OCI-LY7 (cell line): ENCODE measurements around the gene INS. TPM values are rescaled to one million over a fixed set of nuclear protein-coding genes. Genes with fewer than 3 reads are reported as not detected.

Source experiments
- BruUV-seq: library from RNA; stranded (reverse); fragments of 400-500 nt; replicated peaks from 2 replicates; lab custom pipeline; 2021; lab: Mats Ljungman, UMichigan
- CTCF ChIA-PET: fragments of 300-600 bp; sonication (Branson Sonifier 250); formaldehyde crosslinking; loops from one replicate; lab custom pipeline; 2022; ENCODE audit warnings: antibody characterized with exemption; ENCODE audit not compliant: unreplicated experiment; lab: Charles Lee
- POLR2A ChIA-PET: fragments of 300-600 bp; sonication (Branson Sonifier 250); formaldehyde crosslinking; loops from one replicate; lab custom pipeline; 2022; ENCODE audit warnings: antibody characterized with exemption; lab: Charles Lee
- DNase-seq: peaks from one replicate; pipeline ENCODE4 v3.0.0-alpha.2; 2015; ENCODE audit warnings: low spot score
- H2AFZ ChIP-seq: fragments of 200-600 bp; sonication (generic), shearing (Covaris generic); 2 replicates; pipeline ENCODE4 v1.6.1; 2014; ENCODE audit warnings: mild to moderate bottlenecking, antibody characterized with exemption, low read length, moderate library complexity
- H3K27ac ChIP-seq: fragments of 200-600 bp; sonication (generic); 2 replicates; pipeline ENCODE4 v1.5.1; 2014; ENCODE audit warnings: mixed run types, low read depth, mild to moderate bottlenecking, moderate library complexity, low read length, inconsistent platforms; ENCODE audit not compliant: poor library complexity, severe bottlenecking
- H3K36me3 ChIP-seq: fragments of 200-600 bp; sonication (generic); 2 replicates; pipeline ENCODE4 v1.6.1; 2014; ENCODE audit warnings: mild to moderate bottlenecking, antibody characterized with exemption, low read length, moderate library complexity, mixed read lengths; ENCODE audit not compliant: insufficient read depth
- H3K4me1 ChIP-seq: fragments of 200-600 bp; sonication (generic); 2 replicates; pipeline ENCODE4 v1.5.1; 2014; ENCODE audit warnings: mild to moderate bottlenecking, low read length; ENCODE audit not compliant: insufficient read depth, poor library complexity, severe bottlenecking
- H3K4me2 ChIP-seq: fragments of 200-600 bp; sonication (generic); 2 replicates; pipeline ENCODE4 v1.6.1; 2014; ENCODE audit warnings: mild to moderate bottlenecking, low read length
- H3K4me3 ChIP-seq: fragments of 200-600 bp; sonication (generic); 2 replicates; pipeline ENCODE4 v1.5.1; 2014; ENCODE audit warnings: mild to moderate bottlenecking, low read depth, low read length; ENCODE audit not compliant: poor library complexity, severe bottlenecking
- H3K79me2 ChIP-seq: fragments of 200-600 bp; sonication (generic); 2 replicates; pipeline ENCODE4 v1.6.1; 2016; ENCODE audit warnings: low read depth, mild to moderate bottlenecking, low read length, moderate library complexity, mixed read lengths; ENCODE audit not compliant: insufficient read depth
- H3K9me2 ChIP-seq: fragments of 200-600 bp; sonication (generic); 2 replicates; pipeline ENCODE4 v1.6.1; 2016; ENCODE audit warnings: mild to moderate bottlenecking, low read length, mixed read lengths; ENCODE audit not compliant: insufficient read depth
- H3K9me3 ChIP-seq: fragments of 200-600 bp; sonication (generic); 2 replicates; pipeline ENCODE4 v1.6.1; 2014; ENCODE audit warnings: mild to moderate bottlenecking, mixed run types, low read length, mixed read lengths
- H4K20me1 ChIP-seq: fragments of 200-600 bp; sonication (generic); 2 replicates; pipeline ENCODE4 v1.6.1; 2014; ENCODE audit warnings: mild to moderate bottlenecking, antibody characterized with exemption, low read length, moderate library complexity, mixed read lengths; ENCODE audit not compliant: insufficient read depth
- EZH2phosphoT487 ChIP-seq: fragments of 200-600 bp; sonication (generic); IDR thresholded peaks from 2 replicates; pipeline ENCODE4 v1.6.1; 2018; ENCODE audit warnings: low read depth, borderline replicate concordance, mild to moderate bottlenecking, mixed run types, antibody characterized with exemption, low read length, moderate library complexity, mixed read lengths
- intact Hi-C: fragments of 100-400 bp; cut with micrococcal nuclease; formaldehyde crosslinking; loops from one replicate; pipeline ENCODE4 v1.10.0; 2022; ENCODE audit not compliant: unreplicated experiment
- total RNA-seq, 2 experiments: library from RNA; depleted of rRNA in 1 of 2; stranded (reverse); fragments of >200 nt in 1 of 2; shearing (Covaris generic) in 1 of 2; gene quantifications; 2 replicates each; pipeline ENCODE4 v1.2.3, GENCODE V29; 2014 to 2022
- TF ChIP-seq, protein P1 (sequence below): fragments of 200-600 bp; sonication (generic); conservative IDR thresholded peaks from 2 replicates; pipeline ENCODE4 v1.5.1; 2014; ENCODE audit warnings: mild to moderate bottlenecking, antibody characterized with exemption, low read length, moderate library complexity, mixed read lengths

INS gene
- total RNA-seq, 2 experiments from 2014 or later: not detected

DNA sequence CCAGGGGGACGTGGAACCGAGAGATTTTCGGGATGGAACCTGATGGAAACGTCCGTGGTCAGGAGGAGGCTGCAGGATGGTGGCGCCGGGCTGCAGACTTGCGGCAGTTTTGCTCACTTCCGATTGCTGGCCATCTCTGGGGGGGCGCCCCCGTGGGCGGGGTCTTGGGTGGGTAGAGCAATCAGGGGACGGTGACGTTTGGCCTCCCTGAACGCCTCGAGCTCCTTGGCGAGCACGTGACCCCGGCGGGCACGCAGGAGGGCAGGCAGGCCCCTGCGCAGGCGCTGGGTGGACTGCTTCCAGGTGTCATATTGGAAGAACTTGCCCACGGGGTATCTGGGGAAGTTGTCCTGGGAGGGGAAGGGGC, 28.2 kb downstream of the INS start:
- intact Hi-C loops: no loop called here
- TF ChIP-seq EZH2phosphoT487: no peak
- TF ChIP-seq, protein P1, sequence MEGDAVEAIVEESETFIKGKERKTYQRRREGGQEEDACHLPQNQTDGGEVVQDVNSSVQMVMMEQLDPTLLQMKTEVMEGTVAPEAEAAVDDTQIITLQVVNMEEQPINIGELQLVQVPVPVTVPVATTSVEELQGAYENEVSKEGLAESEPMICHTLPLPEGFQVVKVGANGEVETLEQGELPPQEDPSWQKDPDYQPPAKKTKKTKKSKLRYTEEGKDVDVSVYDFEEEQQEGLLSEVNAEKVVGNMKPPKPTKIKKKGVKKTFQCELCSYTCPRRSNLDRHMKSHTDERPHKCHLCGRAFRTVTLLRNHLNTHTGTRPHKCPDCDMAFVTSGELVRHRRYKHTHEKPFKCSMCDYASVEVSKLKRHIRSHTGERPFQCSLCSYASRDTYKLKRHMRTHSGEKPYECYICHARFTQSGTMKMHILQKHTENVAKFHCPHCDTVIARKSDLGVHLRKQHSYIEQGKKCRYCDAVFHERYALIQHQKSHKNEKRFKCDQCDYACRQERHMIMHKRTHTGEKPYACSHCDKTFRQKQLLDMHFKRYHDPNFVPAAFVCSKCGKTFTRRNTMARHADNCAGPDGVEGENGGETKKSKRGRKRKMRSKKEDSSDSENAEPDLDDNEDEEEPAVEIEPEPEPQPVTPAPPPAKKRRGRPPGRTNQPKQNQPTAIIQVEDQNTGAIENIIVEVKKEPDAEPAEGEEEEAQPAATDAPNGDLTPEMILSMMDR: no peak
- no peak for DNase-seq
- Histone ChIP-seq H3K4me1 (no peaks in the 10 kb centered on the region), H3K79me2 (no peaks in the 10 kb centered on the region), H3K9me3 (no peaks in the 10 kb centered on the region), H3K36me3 (no peaks in the 10 kb centered on the region), H3K9me2 (no peaks in the 10 kb centered on the region), H3K4me2 (no peak overlapping the region), H4K20me1 (no peaks in the 10 kb centered on the region), H3K27ac (no peak overlapping the region), H2AFZ (no peak overlapping the region), H3K4me3 (no peak overlapping the region)
- BruUV-seq: no TSS peak
- ChIA-PET CTCF (no interaction called here), POLR2A (interaction anchor here (0.7 kb wide), 1 partner anchor 170 kb away, joined by 3 read pairs; no protein-coding TSS in a partner anchor)

DNA sequence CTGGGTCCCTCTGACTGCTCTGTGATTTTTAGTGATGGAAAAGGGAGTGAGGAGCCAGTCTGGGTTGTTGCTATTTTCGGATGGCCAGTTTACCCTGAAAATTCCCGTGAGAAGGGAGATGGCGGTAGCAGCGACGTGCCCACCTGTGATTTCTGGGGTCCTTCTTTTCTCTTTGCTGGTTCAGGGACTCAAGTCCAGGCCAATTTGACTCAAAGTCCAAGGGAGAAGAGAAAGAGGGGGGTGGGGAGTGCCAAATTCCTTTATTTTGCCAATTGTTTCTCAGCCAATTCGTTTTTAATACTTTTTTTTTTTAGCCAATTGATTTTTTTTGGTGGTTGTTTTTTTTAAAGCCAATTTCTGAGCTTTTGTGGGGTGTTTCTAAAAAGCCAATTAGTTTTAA, 28.8 kb downstream of the INS start:
- Histone ChIP-seq H2AFZ (no peak overlapping the region), H4K20me1 (no peaks in the 10 kb centered on the region), H3K79me2 (no peaks in the 10 kb centered on the region), H3K4me2 (no peak overlapping the region), H3K4me1 (no peaks in the 10 kb centered on the region), H3K36me3 (no peaks in the 10 kb centered on the region), H3K9me2 (no peaks in the 10 kb centered on the region), H3K4me3 (no peak overlapping the region), H3K9me3 (no peaks in the 10 kb centered on the region), H3K27ac (no peak overlapping the region)
- TF ChIP-seq, protein P1: no peak
- TF ChIP-seq EZH2phosphoT487: no peak
- ChIA-PET POLR2A (interaction anchor here (0.7 kb wide), 1 partner anchor 171 kb away, joined by 3 read pairs; no protein-coding TSS in a partner anchor), CTCF (no interaction called here)
- intact Hi-C loops: no loop called here
- no peak for DNase-seq
- no TSS peak for BruUV-seq

DNA sequence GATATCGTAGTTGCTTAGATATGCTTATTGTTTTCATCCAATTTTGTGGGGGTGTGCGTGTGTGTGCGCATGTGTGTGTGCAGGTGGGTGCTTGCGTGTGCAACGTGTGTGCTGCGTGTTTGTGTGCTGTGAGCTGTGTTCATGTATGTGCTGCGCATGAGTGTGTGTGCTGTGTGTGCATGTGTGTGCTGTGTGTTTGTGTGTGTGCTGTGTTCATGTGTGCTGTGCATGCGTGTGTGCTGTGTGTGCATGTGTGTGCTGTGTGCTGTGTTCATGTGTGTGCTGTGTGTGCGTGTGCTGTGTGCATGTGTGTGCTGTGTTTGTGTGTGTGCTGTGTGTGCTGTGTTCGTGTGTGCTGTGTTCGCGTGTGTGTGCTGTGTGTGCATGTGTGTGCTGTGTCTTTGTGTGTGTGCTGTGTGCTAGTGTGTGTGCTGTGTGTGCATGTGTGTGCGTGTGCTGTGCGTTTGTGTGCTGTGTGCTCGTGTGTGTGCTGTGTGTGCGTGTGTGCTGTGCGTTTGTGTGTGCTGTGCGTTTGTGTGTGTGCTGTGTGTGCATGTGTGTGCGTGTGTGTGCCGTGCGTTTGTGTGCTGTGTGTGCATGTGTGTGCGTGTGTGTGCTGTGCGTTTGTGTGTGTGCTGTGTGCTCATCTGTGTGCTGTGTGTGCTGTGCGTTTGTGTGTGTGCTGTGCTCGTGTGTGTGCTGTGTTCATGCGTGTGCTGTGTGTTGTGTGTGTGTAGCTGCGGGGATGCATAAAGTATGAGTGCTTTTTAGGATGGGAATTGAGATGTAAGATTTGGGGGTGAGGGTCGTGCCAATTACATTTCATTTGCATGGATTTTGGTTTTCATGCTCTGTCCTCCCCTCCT, 29.4 kb downstream of the INS start:
- POLR2A ChIA-PET: no interaction called here
- H3K9me2 ChIP-seq: no peaks in the 10 kb centered on the region
- intact Hi-C loops: no loop called here

More for the DNA sequence above, 29.4 kb downstream of the INS start:
- Histone ChIP-seq H3K79me2 (no peaks in the 10 kb centered on the region), H3K4me3 (no peak overlapping the region), H3K36me3 (no peaks in the 10 kb centered on the region), H2AFZ (no peak overlapping the region), H3K27ac (no peak overlapping the region), H3K4me1 (no peaks in the 10 kb centered on the region), H4K20me1 (no peaks in the 10 kb centered on the region), H3K9me3 (no peaks in the 10 kb centered on the region), H3K4me2 (no peak overlapping the region)
- CTCF ChIA-PET: no interaction called here
- BruUV-seq: no TSS peak
- DNase-seq: no peak
- no peak for TF ChIP-seq EZH2phosphoT487
- TF ChIP-seq, protein P1: no peak
